Measurements from ENCODE around the gene USF2.

DNA sequence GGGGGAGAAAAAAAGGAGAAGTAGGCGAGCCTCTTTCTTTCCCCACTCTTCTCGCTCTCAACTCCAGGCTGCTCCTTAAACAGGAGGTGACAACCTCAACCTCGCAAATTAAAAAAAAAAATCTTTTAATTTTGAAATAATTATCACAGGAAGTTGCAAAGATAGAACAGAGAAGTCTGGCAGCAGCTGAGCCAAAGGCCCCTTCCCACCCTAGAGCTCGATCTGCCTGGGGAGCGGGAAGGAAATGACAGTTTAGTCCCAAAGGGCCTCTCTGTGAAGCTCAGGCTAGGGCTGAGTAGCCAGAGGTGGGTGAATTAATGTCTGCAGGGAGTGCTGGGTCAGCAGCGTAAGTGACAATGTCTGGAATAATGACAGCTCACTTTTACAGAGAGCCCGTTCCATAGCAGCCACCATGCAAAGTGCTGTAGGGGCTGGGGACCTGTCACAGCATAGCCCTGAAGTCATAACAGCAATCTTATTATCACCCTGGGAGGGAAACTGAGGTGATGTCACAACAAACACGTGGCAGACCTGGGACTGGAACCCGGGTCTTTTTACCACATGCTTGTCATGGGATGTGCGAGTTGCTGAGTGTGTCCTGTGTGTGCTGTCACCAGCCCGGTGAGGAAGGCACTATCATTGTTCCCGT lies 51.4 kb downstream of the USF2 start:
- TF ChIP-seq, protein P1, sequence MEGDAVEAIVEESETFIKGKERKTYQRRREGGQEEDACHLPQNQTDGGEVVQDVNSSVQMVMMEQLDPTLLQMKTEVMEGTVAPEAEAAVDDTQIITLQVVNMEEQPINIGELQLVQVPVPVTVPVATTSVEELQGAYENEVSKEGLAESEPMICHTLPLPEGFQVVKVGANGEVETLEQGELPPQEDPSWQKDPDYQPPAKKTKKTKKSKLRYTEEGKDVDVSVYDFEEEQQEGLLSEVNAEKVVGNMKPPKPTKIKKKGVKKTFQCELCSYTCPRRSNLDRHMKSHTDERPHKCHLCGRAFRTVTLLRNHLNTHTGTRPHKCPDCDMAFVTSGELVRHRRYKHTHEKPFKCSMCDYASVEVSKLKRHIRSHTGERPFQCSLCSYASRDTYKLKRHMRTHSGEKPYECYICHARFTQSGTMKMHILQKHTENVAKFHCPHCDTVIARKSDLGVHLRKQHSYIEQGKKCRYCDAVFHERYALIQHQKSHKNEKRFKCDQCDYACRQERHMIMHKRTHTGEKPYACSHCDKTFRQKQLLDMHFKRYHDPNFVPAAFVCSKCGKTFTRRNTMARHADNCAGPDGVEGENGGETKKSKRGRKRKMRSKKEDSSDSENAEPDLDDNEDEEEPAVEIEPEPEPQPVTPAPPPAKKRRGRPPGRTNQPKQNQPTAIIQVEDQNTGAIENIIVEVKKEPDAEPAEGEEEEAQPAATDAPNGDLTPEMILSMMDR (IDR thresholded peaks at IDR 0.05; ENCODE audit: insufficient read depth, low read depth, low read length): no peak
- no peak for TF ChIP-seq EZH2 (IDR thresholded peaks at IDR 0.05; ENCODE audit: insufficient read depth, low read length)
